HepG2 (cell line): ENCODE measurements around the gene ROBO2. TPM values are rescaled to one million over a fixed set of nuclear protein-coding genes. Genes with fewer than 3 reads are reported as not detected.

Experiments
- ATAC-seq: fragments of 200-7000 bp; cut with Tn5 transposase; 3 replicates; pipeline ENCODE4 v1.9.1; 2020; ENCODE audit warnings: mild to moderate bottlenecking, moderate library complexity
- BruUV-seq: library from RNA; stranded (reverse); fragments of 400-500 nt; replicated peaks from 2 replicates; lab custom pipeline; 2021; lab: Mats Ljungman, UMichigan
- CTCF ChIA-PET: fragments of 300-600 bp; formaldehyde crosslinking; extraction: SDS; loops from one replicate; lab custom pipeline; 2021; ENCODE audit warnings: low total read pairs, inconsistent platforms, low intra/inter-chr PET ratio; lab: Yijun Ruan, JAX
- POLR2A ChIA-PET: fragments of 350-600 bp; sonication (Branson Sonifier 250); formaldehyde crosslinking; loops from one replicate; lab custom pipeline; 2020; ENCODE audit warnings: antibody characterized with exemption, inconsistent platforms; lab: Yijun Ruan, JAX
- DNase-seq: peaks from one replicate; pipeline ENCODE4 v3.0.0-alpha.2; 2015; ENCODE audit warnings: low spot score
- FAIRE-seq: peaks from 3 replicates; lab custom pipeline; 2011; peaks lifted over from hg19 to GRCh38; lab: Jason Lieb, UNC
- H2AFZ ChIP-seq: one replicate; pipeline ENCODE4 v1.6.1; 2011; ENCODE audit warnings: low read length, inconsistent platforms
- H3K27ac ChIP-seq: fragments of 300-600 bp; 3 replicates; pipeline ENCODE4 v1.8.0; 2011; ENCODE audit warnings: mixed run types, mild to moderate bottlenecking, mixed read lengths, low read length, inconsistent platforms; ENCODE audit not compliant: insufficient read depth; ENCODE audit errors: extremely low read length
- H3K27me3 ChIP-seq, 2 experiments: fragments of 200-600 bp in 1 of 2; 2 replicates in 1 of 2; 3 replicates in 1 of 2; pipeline versions ENCODE4 v1.6.0 to v1.8.0; 2011; ENCODE audit warnings: low read length in 2 of 2, mild to moderate bottlenecking in 2 of 2, moderate library complexity in 2 of 2, inconsistent platforms in 1 of 2; ENCODE audit not compliant: insufficient read depth in 2 of 2, control insufficient read depth in 1 of 2
- H3K36me3 ChIP-seq, 2 experiments: fragments of 200-600 bp in 1 of 2; replicated peaks in 1 of 2; 2 replicates in 1 of 2; 3 replicates in 1 of 2; pipeline versions ENCODE4 v1.5.1 to v1.8.0; 2011; ENCODE audit warnings: low read length in 2 of 2, inconsistent platforms in 1 of 2; ENCODE audit not compliant: insufficient read depth in 2 of 2, control insufficient read depth in 1 of 2
- H3K4me1 ChIP-seq: 2 replicates; pipeline ENCODE4 v1.5.1; 2012; ENCODE audit warnings: low read length, inconsistent platforms; ENCODE audit not compliant: insufficient read depth
- H3K4me2 ChIP-seq: 2 replicates; pipeline ENCODE4 v1.6.0; 2011; ENCODE audit warnings: low read depth, low read length, inconsistent platforms
- H3K4me3 ChIP-seq, 3 experiments: fragments of 200-600 bp in 1 of 3; sonication (generic), shearing (Covaris generic) in 1 of 3; replicated peaks in 1 of 3; 2 replicates each; pipeline ENCODE4 v1.5.1; 2011 to 2016; ENCODE audit warnings: low read length in 3 of 3, inconsistent platforms in 2 of 3, low read depth in 2 of 3, mild to moderate bottlenecking in 2 of 3, control low read depth in 1 of 3, mixed read lengths in 1 of 3; ENCODE audit not compliant: insufficient read depth in 1 of 3
- H3K79me2 ChIP-seq: one replicate; pipeline ENCODE4 v1.6.1; 2011; ENCODE audit warnings: low read length, inconsistent platforms; ENCODE audit not compliant: insufficient read depth
- H3K9ac ChIP-seq: 2 replicates; pipeline ENCODE4 v1.6.0; 2011; ENCODE audit warnings: mild to moderate bottlenecking, low read depth, low read length, inconsistent platforms; ENCODE audit not compliant: insufficient read depth
- H3K9me3 ChIP-seq: 2 replicates; pipeline ENCODE4 v1.5.1; 2012; ENCODE audit warnings: mild to moderate bottlenecking, low read length
- H4K20me1 ChIP-seq: 2 replicates; pipeline ENCODE4 v1.6.0; 2011; ENCODE audit warnings: inconsistent platforms, mild to moderate bottlenecking, low read length, moderate library complexity; ENCODE audit not compliant: insufficient read depth
- E2F2 ChIP-seq: sonication (generic); formaldehyde crosslinking; IDR thresholded peaks from 2 replicates; pipeline ENCODE4 v1.4.0; 2020; ENCODE audit warnings: missing genetic modification reagents, borderline replicate concordance
- KLF15 ChIP-seq: sonication (generic); formaldehyde crosslinking; IDR thresholded peaks from 2 replicates; pipeline ENCODE4 v1.8.1; 2023; ENCODE audit warnings: borderline replicate concordance, mild to moderate bottlenecking, inconsistent platforms, missing genetic modification reagents, mixed read lengths
- ZFP91 ChIP-seq: sonication (generic); formaldehyde crosslinking; IDR thresholded peaks from 2 replicates; pipeline ENCODE4 v1.9.0; 2022; ENCODE audit warnings: missing genetic modification reagents, mild to moderate bottlenecking, borderline replicate concordance
- WGBS: methylation state at CpG from one replicate; pipeline ENCODE4 v1.1.6; 2017; ENCODE audit warnings: low lambda C conversion rate; 5-methylcytosine and 5-hydroxymethylcytosine counted together
- in situ Hi-C: cut with HindIII; loops from 2 replicates; pipeline ENCODE4 v1.10.0; 2017; ENCODE audit warnings: low pct_unique_long_range_greater_than_20kb; ENCODE audit not compliant: extremely low pct_ligation_motif_present
- intact Hi-C: fragments of 100-400 bp; cut with micrococcal nuclease; formaldehyde crosslinking; loops from one replicate; pipeline ENCODE4 v1.10.0; 2022; ENCODE audit not compliant: unreplicated experiment
- polyA plus RNA-seq, 8 experiments: library from polyadenylated mRNA; depleted of rRNA in 3 of 8; stranded (reverse) in 7 of 8; unstranded in 1 of 8; fragments of >200 nt; fragmentation: Illumina TruSeq in 4 of 8; extraction: Trizol in 4 of 8; gene quantifications; 2 replicates each; pipeline versions ENCODE4 v1.2.1 to v1.2.3, GENCODE V29; 2011 to 2016; ENCODE audit warnings: low read depth in 4 of 8, missing spikeins in 1 of 8, mixed read lengths in 1 of 8; ENCODE audit not compliant: insufficient read depth in 1 of 8
- total RNA-seq, 5 experiments: library from RNA; depleted of rRNA; stranded (reverse); fragments of >200 nt; fragmentation: Illumina TruSeq; extraction: Trizol; gene quantifications; 2 replicates each; pipeline ENCODE4 v1.2.3, GENCODE V29; 2016; ENCODE audit warnings: low read depth in 1 of 5
- TF ChIP-seq, protein P1 (sequence below): sonication (generic); formaldehyde crosslinking; conservative IDR thresholded peaks from 2 replicates; pipeline ENCODE4 v1.4.0; 2020; ENCODE audit warnings: mild to moderate bottlenecking, missing genetic modification reagents, moderate library complexity

ROBO2 gene
- total and polyA plus RNA-seq, 2 of the 13 experiments (the other 11 are each of a cell fraction or from before 2014, with no cell fraction given): not detected

DNA sequence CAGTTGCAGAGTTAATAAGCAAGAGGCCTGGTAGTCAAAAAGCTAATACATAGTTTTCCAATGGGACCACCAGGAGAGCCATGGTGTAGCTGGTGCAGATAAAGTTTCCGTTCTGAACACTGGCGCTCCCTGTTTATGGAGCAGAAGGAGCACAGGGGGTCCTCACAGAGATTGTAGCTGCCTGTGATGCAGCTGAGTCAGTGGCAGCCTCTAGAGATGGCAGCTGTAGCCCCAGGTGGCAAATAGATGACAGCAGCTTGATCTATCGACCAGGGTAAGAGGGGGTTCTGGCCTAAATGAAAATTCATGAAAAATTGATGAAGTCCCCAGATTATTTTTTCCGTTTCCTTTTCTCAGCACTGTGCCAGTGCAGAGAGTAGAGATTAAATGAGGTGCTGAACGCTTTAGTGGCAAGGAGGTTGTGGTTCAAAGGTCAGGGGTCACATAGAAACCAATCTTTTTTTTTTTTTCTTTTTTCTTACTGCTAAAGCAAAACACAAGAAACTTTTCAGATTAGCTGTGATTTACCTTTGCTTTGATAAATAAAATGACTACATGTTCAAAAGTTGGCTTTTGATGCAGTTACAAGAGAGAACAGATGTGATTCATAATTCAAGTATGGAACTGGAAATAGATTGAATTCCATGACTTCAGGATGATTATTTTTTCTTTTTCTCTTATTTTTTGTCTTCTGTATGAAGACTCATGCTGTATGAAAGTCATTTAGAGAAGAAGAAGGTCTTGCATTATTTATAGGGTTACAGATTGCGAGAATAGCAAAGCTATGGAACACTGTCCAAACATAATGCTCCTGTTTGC is 63.3 kb downstream of the ROBO2 start:
- WGBS: 40% methylated on average over 6 of the region's 6 CpGs
- TF ChIP-seq, protein P1, sequence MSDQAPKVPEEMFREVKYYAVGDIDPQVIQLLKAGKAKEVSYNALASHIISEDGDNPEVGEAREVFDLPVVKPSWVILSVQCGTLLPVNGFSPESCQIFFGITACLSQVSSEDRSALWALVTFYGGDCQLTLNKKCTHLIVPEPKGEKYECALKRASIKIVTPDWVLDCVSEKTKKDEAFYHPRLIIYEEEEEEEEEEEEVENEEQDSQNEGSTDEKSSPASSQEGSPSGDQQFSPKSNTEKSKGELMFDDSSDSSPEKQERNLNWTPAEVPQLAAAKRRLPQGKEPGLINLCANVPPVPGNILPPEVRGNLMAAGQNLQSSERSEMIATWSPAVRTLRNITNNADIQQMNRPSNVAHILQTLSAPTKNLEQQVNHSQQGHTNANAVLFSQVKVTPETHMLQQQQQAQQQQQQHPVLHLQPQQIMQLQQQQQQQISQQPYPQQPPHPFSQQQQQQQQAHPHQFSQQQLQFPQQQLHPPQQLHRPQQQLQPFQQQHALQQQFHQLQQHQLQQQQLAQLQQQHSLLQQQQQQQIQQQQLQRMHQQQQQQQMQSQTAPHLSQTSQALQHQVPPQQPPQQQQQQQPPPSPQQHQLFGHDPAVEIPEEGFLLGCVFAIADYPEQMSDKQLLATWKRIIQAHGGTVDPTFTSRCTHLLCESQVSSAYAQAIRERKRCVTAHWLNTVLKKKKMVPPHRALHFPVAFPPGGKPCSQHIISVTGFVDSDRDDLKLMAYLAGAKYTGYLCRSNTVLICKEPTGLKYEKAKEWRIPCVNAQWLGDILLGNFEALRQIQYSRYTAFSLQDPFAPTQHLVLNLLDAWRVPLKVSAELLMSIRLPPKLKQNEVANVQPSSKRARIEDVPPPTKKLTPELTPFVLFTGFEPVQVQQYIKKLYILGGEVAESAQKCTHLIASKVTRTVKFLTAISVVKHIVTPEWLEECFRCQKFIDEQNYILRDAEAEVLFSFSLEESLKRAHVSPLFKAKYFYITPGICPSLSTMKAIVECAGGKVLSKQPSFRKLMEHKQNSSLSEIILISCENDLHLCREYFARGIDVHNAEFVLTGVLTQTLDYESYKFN: no peak
- TF ChIP-seq KLF15 (CRISPR knock-in tag) (no peak), E2F2 (CRISPR knock-in tag) (no peak), ZFP91 (CRISPR knock-in tag) (no peak)
- no peaks in the 10 kb centered on the region for H3K4me1 ChIP-seq
- no peak overlapping the region for H3K27ac ChIP-seq
- DNase-seq: no peak
- H3K9me3 ChIP-seq: no peaks in the 10 kb centered on the region
- CTCF ChIA-PET: no interaction called here
- no peaks in the 10 kb centered on the region for H4K20me1 ChIP-seq
- H3K36me3 ChIP-seq: no peaks in the 10 kb centered on the region
- POLR2A ChIA-PET: no interaction called here
- H3K9ac ChIP-seq: no peak overlapping the region
- BruUV-seq: no TSS peak
- intact Hi-C loops: no loop called here
- FAIRE-seq: no peak
- no peak overlapping the region for H3K4me2 ChIP-seq
- no peak for ATAC-seq
- no peaks in the 10 kb centered on the region for H3K79me2 ChIP-seq
- H2AFZ ChIP-seq: no peak overlapping the region
- no peak overlapping the region for H3K4me3 ChIP-seq
- in situ Hi-C loops: no loop called here
- no peaks in the 10 kb centered on the region for H3K27me3 ChIP-seq
